Measurements from ENCODE around the gene LIN37.

LIN37 gene

GRCh38 chr19:35787227-35787799 is 38.9 kb downstream of the LIN37 start:
- Histone ChIP-seq H2AFZ (ENCODE audit: low read depth, low read length) (no peak overlapping the region), H3K4me3 (ENCODE audit: low read depth in 1 of 2, low read length in 2 of 2) (no peak overlapping the region), H3K4me2 (ENCODE audit: insufficient read depth, low read length) (no peak overlapping the region), H3K27ac (ENCODE audit: low read length) (no peak overlapping the region), H3K27me3 (ENCODE audit: insufficient read depth, low read length, poor library complexity) (no peaks in the 10 kb centered on the region), H3K36me3 (ENCODE audit: insufficient read depth, low read length) (peaks cover 39% of the 10 kb centered on the region), H3K79me2 (ENCODE audit: insufficient read depth, low read length) (no peaks in the 10 kb centered on the region), H3K9ac (ENCODE audit: low read depth, low read length) (no peak overlapping the region), H3K4me1 (ENCODE audit: insufficient read depth, low read length) (no peaks in the 10 kb centered on the region), H4K20me1 (ENCODE audit: insufficient read depth, low read length) (peaks cover 12% of the 10 kb centered on the region), H3K9me3 (ENCODE audit: insufficient read depth, low read length, severe bottlenecking) (no peaks in the 10 kb centered on the region)
- TF ChIP-seq CTCF (IDR thresholded peaks at IDR 0.05; ENCODE audit: borderline replicate concordance, extremely low read depth, low read length, poor library complexity, severe bottlenecking) (no peak), EZH2 (IDR thresholded peaks at IDR 0.05; ENCODE audit: borderline replicate concordance, low read depth, low read length, severe bottlenecking) (no peak)
- ATAC-seq (ENCODE audit: insufficient read depth, low read depth) (no peak), DNase-seq (no peak)

- H3K27me3 ChIP-seq (ENCODE audit: insufficient read depth, low read length, poor library complexity), result no peaks in the 10 kb centered on the region
- no peaks in the 10 kb centered on the region for H3K9me3 ChIP-seq (ENCODE audit: insufficient read depth, low read length, severe bottlenecking)
- no peaks in the 10 kb centered on the region for H3K79me2 ChIP-seq (ENCODE audit: insufficient read depth, low read length)
- H3K9ac ChIP-seq (ENCODE audit: low read depth, low read length), result no peak overlapping the region
- TF ChIP-seq EZH2 (IDR thresholded peaks at IDR 0.05; ENCODE audit: borderline replicate concordance, low read depth, low read length, severe bottlenecking), result no peak
- TF ChIP-seq CTCF (IDR thresholded peaks at IDR 0.05; ENCODE audit: borderline replicate concordance, extremely low read depth, low read length, poor library complexity, severe bottlenecking), result no peak
- ATAC-seq (ENCODE audit: insufficient read depth, low read depth) (no peak), DNase-seq (no peak)
- H3K27ac ChIP-seq (ENCODE audit: low read length), result no peak overlapping the region
- no peak overlapping the region for H3K4me2 ChIP-seq (ENCODE audit: insufficient read depth, low read length)
- H4K20me1 ChIP-seq (ENCODE audit: insufficient read depth, low read length), result peaks cover 4% of the 10 kb centered on the region
- H2AFZ ChIP-seq (ENCODE audit: low read depth, low read length), result no peak overlapping the region
- H3K36me3 ChIP-seq (ENCODE audit: insufficient read depth, low read length), result peaks cover 28% of the 10 kb centered on the region
- H3K4me1 ChIP-seq (ENCODE audit: insufficient read depth, low read length), result no peaks in the 10 kb centered on the region
- H3K4me3 ChIP-seq (ENCODE audit: low read depth in 1 of 2, low read length in 2 of 2), result no peak overlapping the region
Measured at GRCh38 chr19:35788205-35788960, 40.0 kb downstream of the LIN37 start.

- no peak overlapping the region for H3K4me2 ChIP-seq (ENCODE audit: insufficient read depth, low read length)
- ATAC-seq (ENCODE audit: insufficient read depth, low read depth), result 0 out of 3 replicates have a peak, but pooled peaks have one; percentile 4
- no peak overlapping the region for H3K9ac ChIP-seq (ENCODE audit: low read depth, low read length)
- H3K36me3 ChIP-seq (ENCODE audit: insufficient read depth, low read length), result peaks cover 20% of the 10 kb centered on the region
- DNase-seq, result no peak
- peaks cover 4% of the 10 kb centered on the region for H4K20me1 ChIP-seq (ENCODE audit: insufficient read depth, low read length)
- no peak overlapping the region for H3K27ac ChIP-seq (ENCODE audit: low read length)
- no peak overlapping the region for H2AFZ ChIP-seq (ENCODE audit: low read depth, low read length)
- no peaks in the 10 kb centered on the region for H3K27me3 ChIP-seq (ENCODE audit: insufficient read depth, low read length, poor library complexity)
- H3K4me3 ChIP-seq (ENCODE audit: low read depth in 1 of 2, low read length in 2 of 2), result no peak overlapping the region
- no peaks in the 10 kb centered on the region for H3K4me1 ChIP-seq (ENCODE audit: insufficient read depth, low read length)
- no peak for TF ChIP-seq EZH2 (IDR thresholded peaks at IDR 0.05; ENCODE audit: borderline replicate concordance, low read depth, low read length, severe bottlenecking)
- TF ChIP-seq CTCF (IDR thresholded peaks at IDR 0.05; ENCODE audit: borderline replicate concordance, extremely low read depth, low read length, poor library complexity, severe bottlenecking), result no peak
- H3K9me3 ChIP-seq (ENCODE audit: insufficient read depth, low read length, severe bottlenecking), result no peaks in the 10 kb centered on the region
- no peaks in the 10 kb centered on the region for H3K79me2 ChIP-seq (ENCODE audit: insufficient read depth, low read length)
Measured at GRCh38 chr19:35789195-35789977, 41.0 kb downstream of the LIN37 start.
